ENCODE results near the gene ZHX3. TPM values are rescaled to one million over a fixed set of nuclear protein-coding genes. Genes with fewer than 3 reads are reported as not detected.

Gene ZHX3
- total RNA-seq, 1 experiment from 2014 or later, result 9.6 TPM

- ChIA-PET POLR2A (no interaction called here), CTCF (interaction anchor here (1.2 to 1.8 kb wide), 2 partner anchors 91 to 92 kb away, joined by 5 read pairs; partner anchors contain the start of gene LPIN3)
- Mint-ChIP-seq H3K4me3 (no peak overlapping the region), H3K4me1 (peaks cover 5% of the 10 kb centered on the region; the same call in 1 of the 2 replicates), H3K36me3 (no peaks in the 10 kb centered on the region), H3K27me3 (ENCODE audit: low read depth) (peaks cover 48% of the 10 kb centered on the region), H3K9me3 (no peaks in the 10 kb centered on the region), H3K27ac (no peak overlapping the region)
- DNase-seq (ENCODE audit: low spot score) (no peak), ATAC-seq (no peak)
- no peak for TF ChIP-seq ETV6 (CRISPR knock-in tag; IDR thresholded peaks at IDR 0.05)
- no peak for TF ChIP-seq PRDM15 (CRISPR knock-in tag; IDR thresholded peaks at IDR 0.05)
- no peak for TF ChIP-seq NFYB (CRISPR knock-in tag; conservative IDR thresholded peaks at IDR 0.05; ENCODE audit: low read depth)
- TF ChIP-seq CDX4 (CRISPR knock-in tag; IDR thresholded peaks at IDR 0.05; ENCODE audit: borderline replicate concordance), result no peak
- TF ChIP-seq MAX (CRISPR knock-in tag; IDR thresholded peaks at IDR 0.05), result no peak
- TF ChIP-seq, protein P1, sequence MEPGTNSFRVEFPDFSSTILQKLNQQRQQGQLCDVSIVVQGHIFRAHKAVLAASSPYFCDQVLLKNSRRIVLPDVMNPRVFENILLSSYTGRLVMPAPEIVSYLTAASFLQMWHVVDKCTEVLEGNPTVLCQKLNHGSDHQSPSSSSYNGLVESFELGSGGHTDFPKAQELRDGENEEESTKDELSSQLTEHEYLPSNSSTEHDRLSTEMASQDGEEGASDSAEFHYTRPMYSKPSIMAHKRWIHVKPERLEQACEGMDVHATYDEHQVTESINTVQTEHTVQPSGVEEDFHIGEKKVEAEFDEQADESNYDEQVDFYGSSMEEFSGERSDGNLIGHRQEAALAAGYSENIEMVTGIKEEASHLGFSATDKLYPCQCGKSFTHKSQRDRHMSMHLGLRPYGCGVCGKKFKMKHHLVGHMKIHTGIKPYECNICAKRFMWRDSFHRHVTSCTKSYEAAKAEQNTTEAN (CRISPR knock-in tag; IDR thresholded peaks at IDR 0.05), result no peak
- TF ChIP-seq NR1H2 (CRISPR knock-in tag; IDR thresholded peaks at IDR 0.05), result no peak
- no peak for TF ChIP-seq CREM (CRISPR knock-in tag; IDR thresholded peaks at IDR 0.05)
- TF ChIP-seq ZNF423 (CRISPR knock-in tag; IDR thresholded peaks at IDR 0.05), result no peak
- no peak for TF ChIP-seq ZNF396 (CRISPR knock-in tag; IDR thresholded peaks at IDR 0.05; ENCODE audit: borderline replicate concordance)
- TF ChIP-seq, protein P2, sequence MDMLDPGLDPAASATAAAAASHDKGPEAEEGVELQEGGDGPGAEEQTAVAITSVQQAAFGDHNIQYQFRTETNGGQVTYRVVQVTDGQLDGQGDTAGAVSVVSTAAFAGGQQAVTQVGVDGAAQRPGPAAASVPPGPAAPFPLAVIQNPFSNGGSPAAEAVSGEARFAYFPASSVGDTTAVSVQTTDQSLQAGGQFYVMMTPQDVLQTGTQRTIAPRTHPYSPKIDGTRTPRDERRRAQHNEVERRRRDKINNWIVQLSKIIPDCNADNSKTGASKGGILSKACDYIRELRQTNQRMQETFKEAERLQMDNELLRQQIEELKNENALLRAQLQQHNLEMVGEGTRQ (CRISPR knock-in tag; IDR thresholded peaks at IDR 0.05), result no peak
- TF ChIP-seq OVOL2 (CRISPR knock-in tag; IDR thresholded peaks at IDR 0.05; ENCODE audit: borderline replicate concordance), result no peak
- TF ChIP-seq AFF4 (CRISPR knock-in tag; IDR thresholded peaks at IDR 0.05; ENCODE audit: borderline replicate concordance), result no peak
- TF ChIP-seq ZNF671 (CRISPR knock-in tag; IDR thresholded peaks at IDR 0.05), result no peak
Measured at GRCh38 chr20:41248368-41249024, 69.0 kb downstream of the ZHX3 start.

Data from WTC11 (cell line).